ENCODE measurements around the gene SERPINA3. TPM values are rescaled to one million over a fixed set of nuclear protein-coding genes. Genes with fewer than 3 reads are reported as not detected.

SERPINA3 gene
- total and polyA plus RNA-seq, 8 donors = 15.1 to 1,820 (median 99.6) TPM

DNA sequence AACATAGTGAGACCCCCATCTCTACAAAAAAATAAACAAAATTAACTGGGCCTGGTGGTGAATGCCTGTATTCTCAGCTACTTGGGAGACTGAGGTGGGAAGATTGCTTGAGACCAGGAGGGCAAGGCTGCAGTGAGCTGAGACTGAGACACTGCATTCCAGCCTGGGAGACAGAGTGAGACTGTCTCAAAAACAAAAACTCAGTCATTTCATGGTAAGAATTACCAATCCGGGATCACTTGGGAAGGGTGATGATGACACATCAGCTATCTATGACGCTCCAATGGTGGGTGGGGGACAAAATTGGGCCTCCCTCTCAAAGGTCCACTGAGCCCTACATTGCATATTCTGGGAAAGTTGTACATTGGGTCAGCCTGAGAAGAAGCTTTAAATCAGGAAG lies 47.7 kb downstream of the SERPINA3 start:
- H3K4me1 ChIP-seq = no peaks in the 10 kb centered on the region
- no peaks in the 10 kb centered on the region for H3K36me3 ChIP-seq
- DNase-seq = no peak
- WGBS, 5 donors = 78 to 94% (median 85%) methylated on average over 2 of the region's 2 CpGs
- no peak for TF ChIP-seq POLR2AphosphoS5 (IDR thresholded peaks at IDR 0.05)
- TF ChIP-seq POLR2A (IDR thresholded peaks at IDR 0.05) = no peak
- TF ChIP-seq EP300 (IDR thresholded peaks at IDR 0.05) = no peak
- TF ChIP-seq, protein P1, sequence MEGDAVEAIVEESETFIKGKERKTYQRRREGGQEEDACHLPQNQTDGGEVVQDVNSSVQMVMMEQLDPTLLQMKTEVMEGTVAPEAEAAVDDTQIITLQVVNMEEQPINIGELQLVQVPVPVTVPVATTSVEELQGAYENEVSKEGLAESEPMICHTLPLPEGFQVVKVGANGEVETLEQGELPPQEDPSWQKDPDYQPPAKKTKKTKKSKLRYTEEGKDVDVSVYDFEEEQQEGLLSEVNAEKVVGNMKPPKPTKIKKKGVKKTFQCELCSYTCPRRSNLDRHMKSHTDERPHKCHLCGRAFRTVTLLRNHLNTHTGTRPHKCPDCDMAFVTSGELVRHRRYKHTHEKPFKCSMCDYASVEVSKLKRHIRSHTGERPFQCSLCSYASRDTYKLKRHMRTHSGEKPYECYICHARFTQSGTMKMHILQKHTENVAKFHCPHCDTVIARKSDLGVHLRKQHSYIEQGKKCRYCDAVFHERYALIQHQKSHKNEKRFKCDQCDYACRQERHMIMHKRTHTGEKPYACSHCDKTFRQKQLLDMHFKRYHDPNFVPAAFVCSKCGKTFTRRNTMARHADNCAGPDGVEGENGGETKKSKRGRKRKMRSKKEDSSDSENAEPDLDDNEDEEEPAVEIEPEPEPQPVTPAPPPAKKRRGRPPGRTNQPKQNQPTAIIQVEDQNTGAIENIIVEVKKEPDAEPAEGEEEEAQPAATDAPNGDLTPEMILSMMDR (IDR thresholded peaks at IDR 0.05) = no peak
- no peak overlapping the region for H3K27ac ChIP-seq
- peaks cover 0 to 12% (median 0%) of the 10 kb centered on the region in 3 donors for H3K27me3 ChIP-seq
- H3K9me3 ChIP-seq = no peaks in the 10 kb centered on the region
- H3K4me3 ChIP-seq = no peak overlapping the region
- intact Hi-C loops (cut with DNase I; ENCODE audit: low total_unique reads) = no loop called here

GRCh38 chr14:94660306-94660946 lies 48.2 kb downstream of the SERPINA3 start:
- Histone ChIP-seq H3K36me3 (no peaks in the 10 kb centered on the region), H3K27me3 (peaks cover 0 to 12% (median 0%) of the 10 kb centered on the region in 3 donors), H3K27ac (no peak overlapping the region), H3K4me1 (no peaks in the 10 kb centered on the region), H3K9me3 (no peaks in the 10 kb centered on the region), H3K4me3 (no peak overlapping the region)
- intact Hi-C loops (cut with DNase I; ENCODE audit: low total_unique reads) = no loop called here
- TF ChIP-seq EP300 (IDR thresholded peaks at IDR 0.05) = no peak
- TF ChIP-seq, protein P1 (IDR thresholded peaks at IDR 0.05) = no peak
- no peak for TF ChIP-seq POLR2A (IDR thresholded peaks at IDR 0.05)
- no peak for TF ChIP-seq POLR2AphosphoS5 (IDR thresholded peaks at IDR 0.05)
- 66 to 78% (median 72%) methylated on average over 8 of the region's 8 CpGs for WGBS, 5 donors
- no peak for DNase-seq

DNA sequence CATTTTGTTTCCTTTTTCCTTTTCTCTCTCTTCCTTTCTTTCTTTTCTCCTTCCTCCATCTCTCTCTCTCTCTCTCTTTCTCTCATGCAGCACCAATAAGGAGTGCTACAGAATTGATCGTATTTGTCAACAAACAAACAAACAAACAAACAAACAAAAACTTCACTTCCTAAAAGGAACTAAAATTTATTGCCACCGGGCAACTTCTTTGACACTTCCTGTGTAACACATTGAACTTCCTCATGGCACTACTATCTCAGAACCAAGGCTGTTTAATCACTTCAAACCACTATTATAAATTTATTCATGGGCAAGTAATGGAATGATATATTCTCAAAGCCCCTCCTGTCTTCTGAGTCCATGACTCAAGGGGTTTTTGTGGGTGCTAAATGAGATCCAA lies 51.3 kb downstream of the SERPINA3 start:
- intact Hi-C loops (cut with DNase I; ENCODE audit: low total_unique reads) = no loop called here
- no peak overlapping the region for H3K27ac ChIP-seq
- 60 to 86% (median 70%) methylated on average over 2 of the region's 2 CpGs for WGBS, 5 donors
- no peak for TF ChIP-seq EP300 (IDR thresholded peaks at IDR 0.05)
- no peak for TF ChIP-seq POLR2A (IDR thresholded peaks at IDR 0.05)
- no peak for TF ChIP-seq POLR2AphosphoS5 (IDR thresholded peaks at IDR 0.05)
- TF ChIP-seq, protein P1 (IDR thresholded peaks at IDR 0.05) = no peak
- H3K4me1 ChIP-seq = no peaks in the 10 kb centered on the region
- no peak for DNase-seq
- H3K4me3 ChIP-seq = no peak overlapping the region
- peaks cover 0 to 19% (median 0%) of the 10 kb centered on the region in 3 donors for H3K27me3 ChIP-seq
- no peaks in the 10 kb centered on the region for H3K36me3 ChIP-seq
- H3K9me3 ChIP-seq = no peaks in the 10 kb centered on the region

DNA sequence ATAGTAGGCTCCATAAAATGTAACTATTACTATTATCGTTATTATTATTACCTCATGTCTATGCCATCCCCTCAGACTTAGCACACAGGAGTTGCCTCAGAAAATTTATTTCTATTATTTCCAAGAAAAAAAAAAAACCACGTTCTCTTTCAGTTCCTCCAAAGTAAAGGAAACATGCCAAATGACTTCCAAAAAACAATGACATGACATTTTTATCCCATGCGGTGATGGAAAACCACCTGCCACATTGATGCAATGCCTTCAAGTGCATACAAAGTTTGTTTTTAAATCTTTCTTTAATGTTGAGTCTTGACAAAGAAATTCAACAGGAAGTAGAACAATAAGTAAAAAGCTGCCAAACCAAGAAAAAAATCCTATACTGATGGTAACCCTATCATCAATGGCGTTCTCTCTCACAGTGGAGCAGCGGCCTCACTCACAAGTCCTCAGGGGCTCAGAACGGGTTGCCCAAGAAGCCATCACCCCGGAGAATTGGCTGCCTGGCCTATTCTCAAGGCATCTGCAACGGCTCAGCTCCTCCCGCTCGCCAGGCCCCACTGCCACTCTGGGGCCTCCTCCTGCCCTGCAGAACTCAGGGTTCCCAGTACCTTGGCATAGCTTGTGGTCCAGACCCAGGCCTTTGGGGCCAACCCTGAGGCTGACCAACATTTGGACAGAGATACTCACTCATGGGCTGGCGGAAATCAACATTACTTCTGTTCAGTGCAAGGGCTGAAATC lies 51.9 kb downstream of the SERPINA3 start:
- TF ChIP-seq POLR2AphosphoS5 (IDR thresholded peaks at IDR 0.05) (no peak), POLR2A (IDR thresholded peaks at IDR 0.05) (no peak), EP300 (IDR thresholded peaks at IDR 0.05) (no peak)
- TF ChIP-seq, protein P1 (IDR thresholded peaks at IDR 0.05) = no peak
- Histone ChIP-seq H3K4me1 (no peaks in the 10 kb centered on the region), H3K4me3 (no peak overlapping the region), H3K36me3 (no peaks in the 10 kb centered on the region), H3K27ac (no peak overlapping the region), H3K27me3 (peaks cover 0 to 19% (median 0%) of the 10 kb centered on the region in 3 donors), H3K9me3 (no peaks in the 10 kb centered on the region)
- intact Hi-C loops (cut with DNase I; ENCODE audit: low total_unique reads) = no loop called here
- 77 to 86% (median 81%) methylated on average over 11 of the region's 11 CpGs for WGBS, 5 donors
- no peak for DNase-seq
